Endothelial cell (in vitro differentiated cells): ENCODE results near the gene RALBP1. TPM values are rescaled to one million over a fixed set of nuclear protein-coding genes. Genes with fewer than 3 reads are reported as not detected.

Source experiments
- DNase-seq: peaks from one replicate; pipeline ENCODE4 v3.0.0; 2021; ENCODE audit warnings: low spot score
- H3K27ac Mint-ChIP-seq: one replicate; pipeline ENCODE4 v1.8.0; 2021; ENCODE audit warnings: mixed read lengths, inconsistent platforms; ENCODE audit not compliant: unreplicated experiment
- H3K27me3 Mint-ChIP-seq: one replicate; pipeline ENCODE4 v1.8.0; 2021; ENCODE audit warnings: mild to moderate bottlenecking, moderate library complexity, mixed read lengths, inconsistent platforms; ENCODE audit not compliant: unreplicated experiment
- H3K36me3 Mint-ChIP-seq: one replicate; pipeline ENCODE4 v1.8.0; 2021; ENCODE audit warnings: mild to moderate bottlenecking, low read depth, mixed read lengths, inconsistent platforms; ENCODE audit not compliant: unreplicated experiment
- H3K4me1 Mint-ChIP-seq: one replicate; pipeline ENCODE4 v1.8.0; 2021; ENCODE audit warnings: mild to moderate bottlenecking, mixed read lengths, inconsistent platforms; ENCODE audit not compliant: unreplicated experiment
- H3K4me3 Mint-ChIP-seq: one replicate; pipeline ENCODE4 v1.8.0; 2021; ENCODE audit warnings: mild to moderate bottlenecking, mixed read lengths, inconsistent platforms; ENCODE audit not compliant: unreplicated experiment
- H3K9me3 Mint-ChIP-seq: one replicate; pipeline ENCODE4 v1.8.0; 2021; ENCODE audit warnings: mixed read lengths, inconsistent platforms; ENCODE audit not compliant: unreplicated experiment
- CTCF ChIP-seq: fragments of 200-600 bp; sonication (generic); IDR thresholded peaks from one replicate; pipeline ENCODE4 v1.5.0; 2021; ENCODE audit warnings: antibody characterized with exemption; ENCODE audit not compliant: unreplicated experiment
- total RNA-seq: library from RNA; stranded (reverse); fragmentation: NEBNext Ultra II Directional; extraction: Animal tissue kit (Norgen Biotek cat#: 25700); gene quantifications from one replicate; pipeline ENCODE4 v1.2.1, GENCODE V29; 2021; ENCODE audit not compliant: unreplicated experiment

The RALBP1 gene
- total RNA-seq, 1 donor from 2014 or later, result 56.8 TPM

- Mint-ChIP-seq H3K4me3 (no peak overlapping the region), H3K27me3 (peaks cover 13% of the 10 kb centered on the region), H3K36me3 (peaks cover 36% of the 10 kb centered on the region), H3K27ac (no peak overlapping the region), H3K4me1 (no peaks in the 10 kb centered on the region), H3K9me3 (no peaks in the 10 kb centered on the region)
- TF ChIP-seq CTCF, result no peak
- DNase-seq, result no peak
Observed at GRCh38 chr18:9545029-9545428, 69.7 kb downstream of the RALBP1 start.

GRCh38 chr18:9546468-9546867 lies 71.2 kb downstream of the RALBP1 start:
- DNase-seq, result no peak
- H3K27ac Mint-ChIP-seq, result no peak overlapping the region
- peaks cover 13% of the 10 kb centered on the region for H3K27me3 Mint-ChIP-seq
- H3K4me1 Mint-ChIP-seq, result no peaks in the 10 kb centered on the region
- H3K9me3 Mint-ChIP-seq, result no peaks in the 10 kb centered on the region
- H3K36me3 Mint-ChIP-seq, result peaks cover 46% of the 10 kb centered on the region
- TF ChIP-seq CTCF, result no peak
- no peak overlapping the region for H3K4me3 Mint-ChIP-seq

GRCh38 chr18:9547782-9548181 lies 72.5 kb downstream of the RALBP1 start:
- Mint-ChIP-seq H3K36me3 (peaks cover 54% of the 10 kb centered on the region), H3K27me3 (peaks cover 11% of the 10 kb centered on the region), H3K27ac (no peak overlapping the region), H3K4me3 (no peak overlapping the region), H3K9me3 (no peaks in the 10 kb centered on the region), H3K4me1 (no peaks in the 10 kb centered on the region)
- TF ChIP-seq CTCF, result no peak
- DNase-seq, result no peak

- Mint-ChIP-seq H3K36me3 (peaks cover 67% of the 10 kb centered on the region), H3K4me1 (no peaks in the 10 kb centered on the region), H3K4me3 (peak overlapping the region; percentile 60), H3K27me3 (peaks cover 4% of the 10 kb centered on the region), H3K27ac (no peak overlapping the region), H3K9me3 (no peaks in the 10 kb centered on the region)
- TF ChIP-seq CTCF, result no peak
- DNase-seq, result no peak
Observed at GRCh38 chr18:9549405-9549804, 74.1 kb downstream of the RALBP1 start.

GRCh38 chr18:9550429-9550828 lies 75.1 kb downstream of the RALBP1 start:
- Mint-ChIP-seq H3K4me1 (no peaks in the 10 kb centered on the region), H3K4me3 (no peak overlapping the region), H3K27me3 (peaks cover 1% of the 10 kb centered on the region), H3K27ac (no peak overlapping the region), H3K36me3 (peaks cover 74% of the 10 kb centered on the region), H3K9me3 (no peaks in the 10 kb centered on the region)
- TF ChIP-seq CTCF, result no peak
- no peak for DNase-seq
